Prostate gland (tissue), 2 donors: ENCODE data around the gene SRGAP3.

Source experiments
- POLR2A ChIP-seq: fragments of 450-650 bp; IDR thresholded peaks from one replicate; pipeline ENCODE4 v1.6.1; 2016; ENCODE audit warnings: antibody characterized with exemption, mild to moderate bottlenecking
- POLR2AphosphoS5 ChIP-seq: sonication (generic); formaldehyde crosslinking; IDR thresholded peaks from one replicate; pipeline ENCODE4 v1.6.1; 2017; ENCODE audit warnings: antibody characterized with exemption
- TF ChIP-seq, protein P1 (sequence below), 4 experiments: fragments of 200-600 bp in 2 of 4; fragments of 450-650 bp in 2 of 4; sonication (generic) in 2 of 4; IDR thresholded peaks; 1 replicate in 3 of 4; 2 replicates in 1 of 4; pipeline ENCODE4 v1.5.1; 2016 to 2019; ENCODE audit warnings: antibody characterized with exemption in 4 of 4, mild to moderate bottlenecking in 2 of 4, moderate library complexity in 2 of 4

DNA sequence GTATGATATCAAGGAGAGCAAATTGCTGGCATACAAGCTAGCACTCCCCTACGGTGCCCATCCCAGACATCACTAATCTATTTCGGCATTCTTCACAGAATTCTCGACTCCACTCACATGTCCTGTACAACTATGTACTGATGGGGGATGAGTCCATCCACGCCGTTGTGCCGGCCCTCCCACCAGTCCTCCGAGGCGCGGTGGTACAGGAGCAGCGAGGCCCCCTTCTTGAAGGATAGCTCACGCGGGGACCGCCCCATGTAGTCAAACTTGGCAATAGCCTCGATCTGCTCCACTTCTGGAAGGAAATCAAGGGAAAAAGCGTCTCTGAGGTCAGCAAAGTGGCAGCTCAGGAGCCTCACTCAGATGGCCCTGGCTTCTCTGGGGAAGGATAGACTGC lies 255.2 kb downstream of the SRGAP3 start:
- TF ChIP-seq POLR2AphosphoS5 (no peak), POLR2A (no peak)
- TF ChIP-seq, protein P1, sequence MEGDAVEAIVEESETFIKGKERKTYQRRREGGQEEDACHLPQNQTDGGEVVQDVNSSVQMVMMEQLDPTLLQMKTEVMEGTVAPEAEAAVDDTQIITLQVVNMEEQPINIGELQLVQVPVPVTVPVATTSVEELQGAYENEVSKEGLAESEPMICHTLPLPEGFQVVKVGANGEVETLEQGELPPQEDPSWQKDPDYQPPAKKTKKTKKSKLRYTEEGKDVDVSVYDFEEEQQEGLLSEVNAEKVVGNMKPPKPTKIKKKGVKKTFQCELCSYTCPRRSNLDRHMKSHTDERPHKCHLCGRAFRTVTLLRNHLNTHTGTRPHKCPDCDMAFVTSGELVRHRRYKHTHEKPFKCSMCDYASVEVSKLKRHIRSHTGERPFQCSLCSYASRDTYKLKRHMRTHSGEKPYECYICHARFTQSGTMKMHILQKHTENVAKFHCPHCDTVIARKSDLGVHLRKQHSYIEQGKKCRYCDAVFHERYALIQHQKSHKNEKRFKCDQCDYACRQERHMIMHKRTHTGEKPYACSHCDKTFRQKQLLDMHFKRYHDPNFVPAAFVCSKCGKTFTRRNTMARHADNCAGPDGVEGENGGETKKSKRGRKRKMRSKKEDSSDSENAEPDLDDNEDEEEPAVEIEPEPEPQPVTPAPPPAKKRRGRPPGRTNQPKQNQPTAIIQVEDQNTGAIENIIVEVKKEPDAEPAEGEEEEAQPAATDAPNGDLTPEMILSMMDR (IDR thresholded peaks at IDR 0.05) = no peak
